NCI-H128 (cell line): Measurements from ENCODE around the gene HSPA6.
A peak's percentile ranks its signal among the peaks of the same experiment; 100 is the strongest.
"Not testable (repeated sequence)": the region's sequence is repeated elsewhere in the genome, so short reads cannot be mapped to it uniquely, and the experiment has no call there.

Source experiments
- DNase-seq: peaks from one replicate; lab custom pipeline; 2025; ENCODE audit not compliant: unreplicated experiment; lab: John Stamatoyannopoulos, UW

The HSPA6 gene

DNA sequence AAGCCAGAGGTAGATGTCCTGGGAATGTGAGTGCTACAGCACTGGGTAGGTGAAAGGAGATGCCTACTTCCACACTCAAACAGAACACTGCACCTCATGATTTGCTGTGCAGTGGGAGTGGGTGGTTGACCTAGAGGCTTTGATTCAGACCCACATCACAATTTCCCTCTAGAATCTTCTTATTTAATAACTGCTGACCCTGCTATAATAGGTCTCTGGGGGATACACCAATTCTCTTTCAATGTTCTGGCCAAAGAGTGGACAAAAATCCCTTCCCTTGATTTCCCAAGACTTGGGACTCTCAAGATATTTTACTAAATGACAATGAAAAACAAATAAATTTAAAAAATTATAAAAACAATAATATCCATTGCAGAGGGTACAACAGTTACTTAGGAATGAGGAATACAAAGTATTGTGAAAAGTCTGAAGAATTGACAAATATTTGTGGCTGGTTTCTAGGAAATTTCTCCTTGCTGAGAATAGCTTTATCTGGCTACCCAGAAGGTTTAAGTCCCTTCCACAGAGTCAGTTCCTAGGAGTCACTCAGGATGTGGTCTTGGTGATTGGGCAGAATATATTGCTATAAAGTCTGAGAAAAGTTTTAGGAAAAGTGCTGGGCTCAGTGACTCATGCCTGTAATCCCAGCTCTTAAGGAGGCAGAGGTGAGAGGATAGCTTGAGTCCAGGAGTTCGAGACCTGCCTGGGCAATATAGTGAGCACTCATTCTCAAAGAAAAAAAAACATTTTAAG is 21.5 kb upstream of the HSPA6 start:
- DNase-seq, result no peak

DNA sequence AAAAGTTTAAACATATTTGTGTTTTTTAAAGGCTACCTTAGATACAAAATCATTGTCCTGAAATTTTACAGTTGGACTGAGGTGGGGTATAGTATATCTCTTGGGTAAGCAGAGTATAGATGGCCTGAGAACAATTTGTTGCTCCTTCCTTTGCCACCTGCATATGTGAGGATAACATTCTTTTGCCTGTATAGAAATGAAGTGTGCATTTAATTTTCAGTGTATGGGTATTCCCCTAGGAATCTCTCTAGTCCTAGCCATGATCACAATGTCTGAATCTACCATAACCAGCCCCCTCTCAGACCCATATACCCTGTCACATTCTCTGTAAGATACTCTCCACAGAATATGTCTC is 21.0 kb upstream of the HSPA6 start:
- no peak for DNase-seq

- no peak for DNase-seq
These were observed 18.7 kb upstream of the HSPA6 start for GRCh38 chr1:161505686-161506085.

GRCh38 chr1:161506336-161507223 is 17.8 kb upstream of the HSPA6 start:
- DNase-seq, result no peak

- no peak for DNase-seq
These were observed 13.9 kb upstream of the HSPA6 start for GRCh38 chr1:161510477-161510876.

DNA sequence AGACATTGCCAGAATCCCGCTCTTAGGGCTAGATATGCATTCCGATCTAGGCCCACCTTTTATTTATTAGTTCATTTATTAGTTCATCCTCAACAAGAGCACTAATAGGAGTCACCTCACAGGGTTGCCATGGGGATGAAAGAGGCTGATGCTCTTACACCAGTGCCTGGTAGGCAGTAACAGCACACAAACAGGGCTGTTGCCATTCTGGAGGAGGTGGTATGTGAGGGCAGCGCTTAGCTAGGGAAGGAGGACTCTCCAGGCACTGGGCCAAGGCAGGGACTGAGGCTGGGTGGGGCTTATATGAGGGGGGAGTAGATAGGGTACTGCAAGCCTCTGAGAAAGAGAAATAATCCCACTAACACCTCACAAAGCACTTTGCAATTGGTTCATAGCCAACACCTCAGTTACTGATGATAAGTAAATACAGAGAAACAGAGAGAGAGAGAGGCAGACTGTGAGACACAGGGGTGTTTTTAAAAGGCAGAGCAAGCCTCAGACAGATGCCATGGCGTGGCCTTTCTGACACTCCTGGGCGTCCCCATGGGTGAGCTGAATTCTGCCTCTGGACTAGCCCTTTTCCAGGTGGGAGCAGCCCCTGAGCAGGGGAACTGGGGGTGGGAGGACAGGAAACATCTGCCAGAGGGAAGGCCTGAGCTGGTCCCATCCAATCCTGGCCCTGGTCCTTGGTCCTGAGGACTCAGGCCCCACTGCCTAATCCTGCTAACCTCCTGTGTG is 13.2 kb upstream of the HSPA6 start:
- peak; percentile 18 for DNase-seq

GRCh38 chr1:161511756-161512060 is 12.6 kb upstream of the HSPA6 start:
- DNase-seq, result no peak

DNA sequence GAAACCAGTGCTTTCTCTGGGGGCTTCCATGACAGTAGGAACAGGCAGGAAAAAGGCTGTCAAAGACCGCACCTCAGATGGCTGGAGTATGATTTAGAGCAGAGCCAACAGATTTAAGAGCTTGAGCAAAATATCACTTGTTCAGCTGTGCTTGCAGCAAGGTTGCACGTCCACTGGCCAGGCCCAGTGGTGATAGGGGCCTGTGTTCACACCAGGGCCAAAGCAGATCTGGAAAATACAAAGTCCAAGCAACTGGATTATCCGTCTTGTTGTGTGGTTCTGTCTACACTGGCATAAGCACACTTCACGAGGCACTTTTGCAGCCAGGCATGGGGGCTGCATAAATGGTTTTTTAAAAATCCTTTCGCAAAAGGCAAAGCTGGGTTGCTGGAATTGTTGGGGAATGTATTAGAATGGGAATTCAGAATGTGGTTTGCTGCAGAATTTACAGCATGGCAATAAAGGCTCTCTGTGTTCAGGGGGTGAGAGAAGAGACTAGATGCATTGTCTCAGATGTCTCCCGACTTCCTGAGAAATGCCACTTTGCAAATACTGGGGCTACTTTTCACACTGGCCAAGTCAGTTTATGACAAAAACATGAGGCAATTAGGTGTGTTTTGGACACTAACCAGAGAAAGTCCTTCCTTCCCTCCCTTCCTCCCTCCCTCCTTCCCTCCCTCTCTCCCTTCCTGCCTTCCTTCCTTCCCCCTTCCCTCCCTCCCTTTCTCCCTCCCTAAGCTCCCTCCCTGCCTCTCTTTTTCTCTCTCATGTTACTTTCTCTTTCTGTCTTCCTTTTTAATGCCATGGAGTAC is 11.5 kb upstream of the HSPA6 start:
- DNase-seq, result not testable (repeated sequence)

DNA sequence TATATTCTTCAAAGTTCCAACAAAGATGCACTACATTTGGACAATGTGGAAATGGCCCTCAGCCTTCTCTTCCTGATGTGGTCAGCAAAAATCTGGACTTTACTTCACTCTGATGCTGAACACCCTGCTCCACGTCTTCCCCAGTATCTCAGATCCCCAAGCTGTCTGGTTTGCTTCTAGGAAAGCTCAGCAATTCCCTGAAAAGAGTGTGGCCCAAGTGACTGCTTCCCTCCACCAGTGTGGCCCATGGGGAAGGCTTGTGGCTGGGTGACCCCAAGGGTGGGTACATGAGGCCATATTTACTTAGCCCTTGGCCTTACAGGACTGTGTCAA is 10.9 kb upstream of the HSPA6 start:
- not testable (repeated sequence) for DNase-seq

- DNase-seq, result not testable (repeated sequence)
These were observed 10.4 kb upstream of the HSPA6 start for GRCh38 chr1:161513953-161514352.

GRCh38 chr1:161523041-161523816 is 1.1 kb upstream of the HSPA6 start:
- DNase-seq, result not testable (repeated sequence)

GRCh38 chr1:161524742-161525291 is 477 bp downstream of the HSPA6 start:
- not testable (repeated sequence) for DNase-seq

GRCh38 chr1:161525321-161525720 is 981 bp downstream of the HSPA6 start:
- not testable (repeated sequence) for DNase-seq

DNA sequence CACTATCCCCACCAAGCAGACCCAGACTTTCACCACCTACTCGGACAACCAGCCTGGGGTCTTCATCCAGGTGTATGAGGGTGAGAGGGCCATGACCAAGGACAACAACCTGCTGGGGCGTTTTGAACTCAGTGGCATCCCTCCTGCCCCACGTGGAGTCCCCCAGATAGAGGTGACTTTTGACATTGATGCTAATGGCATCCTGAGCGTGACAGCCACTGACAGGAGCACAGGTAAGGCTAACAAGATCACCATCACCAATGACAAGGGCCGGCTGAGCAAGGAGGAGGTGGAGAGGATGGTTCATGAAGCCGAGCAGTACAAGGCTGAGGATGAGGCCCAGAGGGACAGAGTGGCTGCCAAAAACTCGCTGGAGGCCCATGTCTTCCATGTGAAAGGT is 1.6 kb downstream of the HSPA6 start:
- not testable (repeated sequence) for DNase-seq

GRCh38 chr1:161528550-161528949 is 4.2 kb downstream of the HSPA6 start:
- not testable (repeated sequence) for DNase-seq

- DNase-seq, result not testable (repeated sequence)
These were observed 5.2 kb downstream of the HSPA6 start for GRCh38 chr1:161529463-161530104.

- DNase-seq, result not testable (repeated sequence)
These were observed 5.8 kb downstream of the HSPA6 start for GRCh38 chr1:161530158-161530557.

GRCh38 chr1:161530671-161531641 is 6.6 kb downstream of the HSPA6 start:
- peak; percentile 43 for DNase-seq
